Measurements from ENCODE around the gene TRHDE. TPM values are rescaled to one million over a fixed set of nuclear protein-coding genes. Genes with fewer than 3 reads are reported as not detected.

TRHDE gene
- total RNA-seq, 2 donors from 2014 or later, result 10.9 to 73.2 TPM

- DNase-seq, result no peak
Measured at GRCh38 chr12:72574138-72574537, 302.0 kb downstream of the TRHDE start.

DNA sequence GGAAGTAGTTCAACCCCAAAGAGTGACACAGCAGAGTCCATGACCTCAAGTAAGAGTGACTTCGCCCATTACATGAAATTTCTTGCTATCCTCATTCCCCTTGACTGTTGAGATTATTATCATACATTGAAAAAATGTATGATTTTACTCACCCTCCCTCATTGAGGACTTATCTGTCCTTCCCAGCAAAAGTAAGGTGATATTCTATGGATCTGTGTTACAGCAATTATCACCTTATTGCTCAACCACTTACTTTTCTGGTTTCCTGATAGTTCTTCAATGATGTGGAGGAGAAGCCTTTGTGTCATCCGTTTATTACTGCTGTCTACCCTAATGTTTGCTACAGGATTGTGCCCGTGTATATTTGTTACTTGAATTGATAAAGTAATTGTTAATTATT is 306.2 kb downstream of the TRHDE start:
- H3K27me3 ChIP-seq, result no peaks in the 10 kb centered on the region
- no peak for DNase-seq
- WGBS, 2 donors, result 70 to 76% methylated on average over 3 of the region's 3 CpGs

More at GRCh38 chr12:72574138-72574537, 302.0 kb downstream of the TRHDE start:
- Histone ChIP-seq H3K36me3 (replicated peaks in 1 of 2; ENCODE audit: insufficient read depth in 1 of 2, low read depth in 2 of 2) (no peaks in the 10 kb centered on the region), H3K4me1 (no peaks in the 10 kb centered on the region), H3K27ac (no peak overlapping the region), H3K9me3 (no peaks in the 10 kb centered on the region), H3K4me3 (no peak overlapping the region), H3K27me3 (no peaks in the 10 kb centered on the region)
- ATAC-seq, result no peak
- TF ChIP-seq CTCF (IDR thresholded peaks at IDR 0.05), result no peak
- TF ChIP-seq POLR2A (IDR thresholded peaks at IDR 0.05), result no peak
- intact Hi-C loops (cut with DNase I), result no loop called here
- 87 to 88% methylated on average over 2 of the region's 2 CpGs for WGBS, 2 donors

GRCh38 chr12:72586456-72586855 is 314.3 kb downstream of the TRHDE start:
- H3K27ac ChIP-seq, result no peak overlapping the region
- no peaks in the 10 kb centered on the region for H3K9me3 ChIP-seq
- no peaks in the 10 kb centered on the region for H3K27me3 ChIP-seq
- H3K36me3 ChIP-seq (replicated peaks in 1 of 2; ENCODE audit: insufficient read depth in 1 of 2, low read depth in 2 of 2), result no peaks in the 10 kb centered on the region
- TF ChIP-seq POLR2A (IDR thresholded peaks at IDR 0.05) (no peak), CTCF (IDR thresholded peaks at IDR 0.05) (no peak)
- 67 to 85% methylated on average over 3 of the region's 3 CpGs for WGBS, 2 donors
- no peak overlapping the region for H3K4me3 ChIP-seq
- H3K4me1 ChIP-seq, result no peaks in the 10 kb centered on the region
- intact Hi-C loops (cut with DNase I), result no loop called here
- ATAC-seq, result no peak
- no peak for DNase-seq

More for the DNA sequence above, 306.2 kb downstream of the TRHDE start:
- no peaks in the 10 kb centered on the region for H3K4me1 ChIP-seq
- H3K36me3 ChIP-seq (replicated peaks in 1 of 2; ENCODE audit: insufficient read depth in 1 of 2, low read depth in 2 of 2), result no peaks in the 10 kb centered on the region
- no peak for ATAC-seq
- H3K4me3 ChIP-seq, result no peak overlapping the region
- no peak for TF ChIP-seq POLR2A (IDR thresholded peaks at IDR 0.05)
- no peak for TF ChIP-seq CTCF (IDR thresholded peaks at IDR 0.05)
- no peak overlapping the region for H3K27ac ChIP-seq
- no peaks in the 10 kb centered on the region for H3K9me3 ChIP-seq
- intact Hi-C loops (cut with DNase I), result no loop called here

DNA sequence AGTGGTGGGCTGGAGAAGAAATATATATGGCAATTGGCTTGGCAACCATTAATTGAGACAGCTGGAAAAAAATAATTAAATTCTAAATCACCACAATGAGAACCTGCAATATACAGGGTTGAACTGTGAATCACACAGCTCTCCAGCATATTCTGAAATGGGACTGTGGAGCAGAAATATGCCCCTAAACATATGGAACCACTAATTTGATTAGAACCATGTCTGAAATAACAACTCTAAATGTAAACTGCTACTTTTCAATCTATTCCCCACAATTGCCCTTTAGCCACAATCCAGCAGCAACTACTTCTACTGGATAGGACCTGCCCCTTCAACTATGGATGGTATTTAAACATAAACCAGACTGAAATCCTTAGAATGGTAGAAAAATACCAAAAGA is 330.4 kb downstream of the TRHDE start:
- Histone ChIP-seq H3K4me3 (no peak overlapping the region), H3K9me3 (no peaks in the 10 kb centered on the region), H3K27ac (no peak overlapping the region), H3K36me3 (replicated peaks in 1 of 2; ENCODE audit: insufficient read depth in 1 of 2, low read depth in 2 of 2) (no peaks in the 10 kb centered on the region), H3K27me3 (no peaks in the 10 kb centered on the region), H3K4me1 (no peaks in the 10 kb centered on the region)
- no peak for TF ChIP-seq POLR2A (IDR thresholded peaks at IDR 0.05)
- TF ChIP-seq CTCF (IDR thresholded peaks at IDR 0.05), result no peak
- intact Hi-C loops (cut with DNase I), result no loop called here
- ATAC-seq (no peak), DNase-seq (no peak)

- intact Hi-C loops (cut with DNase I), result no loop called here
- no peak for DNase-seq
- Histone ChIP-seq H3K4me3 (no peak overlapping the region), H3K27me3 (no peaks in the 10 kb centered on the region), H3K4me1 (no peaks in the 10 kb centered on the region), H3K9me3 (no peaks in the 10 kb centered on the region), H3K36me3 (replicated peaks in 1 of 2; ENCODE audit: insufficient read depth in 1 of 2, low read depth in 2 of 2) (no peaks in the 10 kb centered on the region), H3K27ac (no peak overlapping the region)
- TF ChIP-seq CTCF (IDR thresholded peaks at IDR 0.05), result no peak
- TF ChIP-seq POLR2A (IDR thresholded peaks at IDR 0.05), result no peak
- ATAC-seq, result no peak
- WGBS, 2 donors, result 74 to 91% methylated on average over 2 of the region's 2 CpGs
Measured at GRCh38 chr12:72605975-72606374, 333.8 kb downstream of the TRHDE start.
